Heart right ventricle (tissue), 16 donors: ENCODE data around the gene ANGPTL1. TPM values are rescaled to one million over a fixed set of nuclear protein-coding genes. Genes with fewer than 3 reads are reported as not detected.

Experiments used
- ATAC-seq, 8 donors: fragments of 200-7000 bp; cut with Tn5 transposase; one replicate each; pipeline ENCODE4 v1.9.1; 2020; ENCODE audit warnings: mild to moderate bottlenecking in 8 of 8, moderate library complexity in 8 of 8, moderate number of reproducible peaks in 1 of 8
- DNase-seq, 2 donors: peaks; one replicate each; pipeline ENCODE4 v3.0.0-alpha.2; 2020
- H3K27ac ChIP-seq, 10 donors: fragments of 200-600 bp; sonication (generic) in 2 of 10; one replicate each; pipeline versions ENCODE4 v1.5.0 to v1.8.0; 2020 to 2022; ENCODE audit warnings: mild to moderate bottlenecking in 3 of 10
- H3K27me3 ChIP-seq, 7 donors: fragments of 200-600 bp; one replicate each; pipeline ENCODE4 v1.8.0; 2021 to 2022; ENCODE audit warnings: mild to moderate bottlenecking in 2 of 7
- H3K36me3 ChIP-seq, 9 donors: fragments of 200-600 bp; sonication (generic) in 1 of 9; one replicate each; pipeline versions ENCODE4 v1.5.0 to v1.8.0; 2020 to 2022; ENCODE audit warnings: mild to moderate bottlenecking in 2 of 9
- H3K4me1 ChIP-seq, 9 donors: fragments of 200-600 bp; sonication (generic) in 1 of 9; one replicate each; pipeline versions ENCODE4 v1.5.0 to v1.8.0; 2020 to 2022; ENCODE audit warnings: mild to moderate bottlenecking in 4 of 9
- H3K4me3 ChIP-seq, 10 donors: fragments of 200-600 bp; sonication (generic) in 2 of 10; one replicate each; pipeline versions ENCODE4 v1.5.0 to v1.8.0; 2020 to 2022; ENCODE audit warnings: mild to moderate bottlenecking in 7 of 10, moderate library complexity in 2 of 10
- H3K9me3 ChIP-seq, 11 donors: fragments of 200-600 bp in 10 of 11; sonication (generic) in 2 of 11; one replicate each; pipeline versions ENCODE4 v1.5.0 to v1.8.0; 2013 to 2022; ENCODE audit warnings: mild to moderate bottlenecking in 2 of 11, control low read depth in 1 of 11, moderate library complexity in 1 of 11
- CTCF ChIP-seq, 9 donors: fragments of 200-600 bp; sonication (generic) in 2 of 9; IDR thresholded peaks; one replicate each; pipeline versions ENCODE4 v1.5.0 to v1.8.0; 2021 to 2022; ENCODE audit warnings: antibody characterized with exemption in 9 of 9, mild to moderate bottlenecking in 5 of 9, moderate library complexity in 1 of 9
- WGBS, 2 donors: extraction: QIAGEN DNeasy Blood & Tissue Kit; methylation state at CpG; one replicate each; pipeline ENCODE4 v1.1.7; 2013; ENCODE audit warnings: inconsistent platforms in 1 of 2; 5-methylcytosine and 5-hydroxymethylcytosine counted together
- intact Hi-C, 10 donors: fragments of 100-400 bp; cut with DNase I; formaldehyde crosslinking; loops; one replicate each; pipeline versions ENCODE4 v1.11.1 to v1.14.2; 2022
- polyA plus RNA-seq, 2 donors: library from polyadenylated mRNA; stranded (reverse); fragments of 200-250 nt; gene quantifications; one replicate each; pipeline ENCODE4 v1.2.3, GENCODE V29; 2013
- total RNA-seq, 10 donors: library from RNA; stranded (reverse); fragmentation: NEBNext Ultra II Directional in 3 of 10; extraction: Animal tissue kit (Norgen Biotek cat#: 25700) in 3 of 10; gene quantifications; one replicate each; pipeline versions ENCODE4 v1.2.1 to v1.2.4, GENCODE V29; 2021 to 2023
- donor health status: Arrhythmogenic right ventricular cardiomyopathy.
- donor health status: ischemic (EF 13 %, LVEDD 7.1; RV severe dilation, severe dysfunction).
- donor health status: healthy with polysubstance abuse.
- donor health status: DM: no; HTN: yes; CAD: no.
- donor health status: DM: no; HTN: no; CAD: no.
- donor health status: ischemic (EF 25% LVEDD 6.9; RV normal size, moderate dysfunction).
- donor health status: ischemic (EF 25% LVEDD 5.7; RV mildly dilated, moderate dysfunction).
- donor health status: healthy.
- donor health status: DM: yes; HTN: yes; CAD: no.
- donor health status: Ischemic cardiomyopathy.
- donor health status: ischemic (EF 35%, LVEDD 5.7; RV mildly dilated, moderate dysfunction).
- donor health status: nonischemic (EF 11% LVEDD 7.7; RV severe dilation, severe dysfunction).
- donor health status: DM: yes; HTN: yes; CAD: no.
- donor health status: PGD.
- donor health status: ischemic (EF 29% LVEDD 5.4; RV normal size, mild dysfunction).
- donor health status: nonischemic (EF 23%, LVEDD 6.1; RV moderate dilation, normal function).

Gene ANGPTL1
- total and polyA plus RNA-seq, 12 donors, result 6.1 to 35.2 (median 13.5) TPM

GRCh38 chr1:178886551-178886950 lies 15.7 kb upstream of the ANGPTL1 start:
- Histone ChIP-seq H3K4me1 (no peaks in the 10 kb centered on the region), H3K4me3 (no peak overlapping the region), H3K36me3 (peaks cover 0 to 14% (median 0%) of the 10 kb centered on the region in 9 donors), H3K27me3 (no peaks in the 10 kb centered on the region), H3K9me3 (no peaks in the 10 kb centered on the region), H3K27ac (no peak overlapping the region)
- no peak for ATAC-seq
- no peak for TF ChIP-seq CTCF (IDR thresholded peaks at IDR 0.05)
- intact Hi-C loops, result no loop called here
- no peak for DNase-seq
- 98 to 99% methylated on average over 2 of the region's 2 CpGs for WGBS, 2 donors

- no peaks in the 10 kb centered on the region for H3K27me3 ChIP-seq
- peaks cover 0 to 14% (median 0%) of the 10 kb centered on the region in 9 donors for H3K36me3 ChIP-seq
- WGBS, 2 donors, result 90 to 92% methylated on average over 4 of the region's 4 CpGs
- intact Hi-C loops, result no loop called here
- no peak overlapping the region for H3K4me3 ChIP-seq
- no peak for TF ChIP-seq CTCF (IDR thresholded peaks at IDR 0.05)
- H3K9me3 ChIP-seq, result no peaks in the 10 kb centered on the region
- DNase-seq (no peak), ATAC-seq (no peak)
- no peaks in the 10 kb centered on the region for H3K4me1 ChIP-seq
- no peak overlapping the region for H3K27ac ChIP-seq
Measured at GRCh38 chr1:178885869-178886268, 15.0 kb upstream of the ANGPTL1 start.

DNA sequence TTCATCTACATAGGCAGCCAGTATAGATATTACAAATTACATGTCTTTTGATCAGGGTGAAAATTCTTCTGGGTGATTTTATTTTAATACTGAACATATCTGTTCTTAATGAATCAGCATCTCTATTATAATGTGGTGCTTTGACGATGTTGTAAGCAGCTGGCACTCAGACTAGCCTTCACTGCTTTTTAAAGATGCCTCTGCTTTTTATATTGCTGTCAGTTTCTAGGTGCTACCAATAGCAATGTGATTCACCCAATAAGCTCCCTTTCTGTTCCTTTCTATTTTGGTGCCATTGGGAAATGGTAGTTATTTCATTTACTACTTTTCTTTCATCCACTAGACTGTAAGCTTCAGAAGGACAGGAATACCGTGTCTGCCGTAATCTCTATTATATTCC lies 11.1 kb upstream of the ANGPTL1 start:
- DNase-seq (no peak), ATAC-seq (no peak)
- Histone ChIP-seq H3K36me3 (peaks cover 0 to 11% (median 0%) of the 10 kb centered on the region in 9 donors), H3K27me3 (no peaks in the 10 kb centered on the region), H3K4me3 (no peak overlapping the region), H3K27ac (no peak overlapping the region), H3K9me3 (no peaks in the 10 kb centered on the region), H3K4me1 (no peaks in the 10 kb centered on the region)
- intact Hi-C loops, result no loop called here
- 89 to 97% methylated on average over 3 of the region's 3 CpGs for WGBS, 2 donors
- TF ChIP-seq CTCF (IDR thresholded peaks at IDR 0.05), result no peak

GRCh38 chr1:178877896-178878295 lies 7.0 kb upstream of the ANGPTL1 start:
- Histone ChIP-seq H3K4me3 (no peak overlapping the region), H3K27ac (no peak overlapping the region), H3K27me3 (no peaks in the 10 kb centered on the region), H3K4me1 (peaks cover 0 to 4% (median 0%) of the 10 kb centered on the region in 9 donors), H3K9me3 (no peaks in the 10 kb centered on the region), H3K36me3 (no peaks in the 10 kb centered on the region)
- DNase-seq (no peak), ATAC-seq (no peak)
- intact Hi-C loops, result loop anchor here in 2 of 10 donors (2.0 to 10.0 kb wide), 2 partner anchors 15 to 57 kb away; no protein-coding TSS in a partner anchor
- WGBS, 2 donors, result 87 to 94% methylated on average over 3 of the region's 3 CpGs
- no peak for TF ChIP-seq CTCF (IDR thresholded peaks at IDR 0.05)
